Dedifferentiated amniotic fluid mesenchymal stem cell (primary cell): ENCODE data around the gene MAGI2.

Source experiments
- DNase-seq: peaks from one replicate; pipeline ENCODE4 v3.0.0-alpha.2; 2016; ENCODE audit errors: extremely low spot score

MAGI2 gene

DNA sequence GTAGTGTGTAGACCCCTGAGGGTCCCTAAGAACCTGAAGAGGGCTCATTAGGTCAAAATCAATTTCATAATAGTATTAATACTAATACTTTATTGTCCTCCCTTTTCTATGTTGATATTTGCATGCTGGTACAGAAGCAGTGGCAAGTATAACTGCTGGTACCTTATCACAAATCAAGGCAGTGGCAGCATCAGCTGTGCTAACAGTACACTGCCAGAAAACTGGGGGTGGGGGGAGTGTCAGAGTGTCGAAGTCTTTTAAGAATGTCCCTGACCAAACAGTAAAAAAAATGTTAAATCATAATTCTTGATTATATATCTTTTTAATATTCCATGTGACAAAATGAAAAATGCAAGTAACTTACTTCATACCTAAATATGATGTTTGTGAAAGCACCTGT lies 716.9 kb downstream of the MAGI2 start:
- DNase-seq, result no peak

DNA sequence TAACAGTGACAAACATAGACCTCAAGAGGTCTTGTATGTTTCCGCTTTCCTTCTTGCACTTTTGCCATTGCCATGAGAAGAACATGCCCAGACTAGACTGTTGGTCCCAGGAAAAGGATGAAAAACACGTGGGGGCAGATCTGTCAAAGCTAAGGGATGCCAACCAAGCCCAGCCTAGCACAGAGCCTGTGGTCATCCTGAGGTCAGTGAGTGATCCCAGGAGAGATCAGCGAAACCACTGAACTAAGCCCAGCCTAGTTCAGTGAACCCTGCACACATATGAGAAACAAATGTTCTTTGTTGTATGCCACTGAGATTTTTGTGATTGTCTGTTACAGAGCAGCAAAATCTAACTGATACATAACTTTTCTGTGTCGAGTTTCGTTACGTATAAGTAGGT lies 718.8 kb downstream of the MAGI2 start:
- DNase-seq, result no peak

DNA sequence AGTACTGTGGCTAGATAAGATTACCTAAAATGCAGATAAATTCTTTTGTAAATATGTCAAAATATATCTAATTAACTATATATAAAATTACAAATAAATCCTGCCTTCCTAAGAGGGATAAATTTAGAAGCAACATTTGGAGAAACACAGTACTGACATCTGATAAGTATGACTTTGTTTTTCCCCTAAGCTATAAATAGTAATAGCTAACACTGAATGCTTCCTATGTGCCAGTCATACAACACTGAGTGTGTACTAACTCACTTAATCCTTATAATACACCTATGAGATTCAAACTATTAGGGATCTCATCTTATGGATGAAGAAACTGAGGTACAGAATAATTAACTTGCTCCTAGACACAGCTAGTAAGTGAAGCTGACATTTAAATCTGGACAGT lies 733.4 kb downstream of the MAGI2 start:
- DNase-seq, result no peak

DNA sequence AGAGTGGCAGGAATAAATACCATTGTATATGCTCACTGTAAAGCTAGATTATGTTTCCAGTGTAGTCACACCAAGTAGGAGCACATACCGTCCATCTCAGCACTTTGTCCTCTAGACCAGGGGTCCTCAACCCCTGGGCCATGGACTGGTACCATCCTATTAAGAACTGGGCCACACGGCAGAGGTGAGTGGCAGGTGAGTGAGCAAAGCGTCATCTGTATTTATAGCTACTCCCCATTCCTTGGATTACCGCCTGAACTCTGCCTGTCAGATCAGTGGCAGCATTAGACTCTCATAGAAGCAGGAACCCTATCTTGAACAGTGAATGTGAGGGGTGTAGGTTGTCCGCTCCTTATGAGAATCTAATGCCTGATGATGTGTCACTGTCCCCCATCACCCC lies 735.3 kb downstream of the MAGI2 start:
- DNase-seq, result no peak

DNA sequence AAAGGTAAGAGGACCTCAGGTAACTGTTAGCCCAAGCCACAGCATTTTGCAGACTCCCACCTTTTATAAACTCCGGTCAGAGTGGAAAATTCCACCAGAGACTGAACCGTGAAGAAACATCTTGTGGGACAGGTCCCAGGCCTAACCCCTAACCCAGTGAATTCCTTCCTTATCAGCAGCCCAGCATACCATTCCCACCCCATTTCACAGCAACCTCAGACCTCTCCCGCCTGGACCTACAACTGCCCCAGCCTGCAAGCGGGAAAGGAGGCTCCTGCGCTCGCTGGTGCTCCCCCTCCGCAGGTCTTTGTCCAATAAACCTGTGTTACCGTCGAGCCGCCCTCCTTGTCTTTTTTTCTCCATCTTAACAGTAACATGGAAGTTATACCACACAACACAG lies 736.6 kb downstream of the MAGI2 start:
- DNase-seq, result no peak

DNA sequence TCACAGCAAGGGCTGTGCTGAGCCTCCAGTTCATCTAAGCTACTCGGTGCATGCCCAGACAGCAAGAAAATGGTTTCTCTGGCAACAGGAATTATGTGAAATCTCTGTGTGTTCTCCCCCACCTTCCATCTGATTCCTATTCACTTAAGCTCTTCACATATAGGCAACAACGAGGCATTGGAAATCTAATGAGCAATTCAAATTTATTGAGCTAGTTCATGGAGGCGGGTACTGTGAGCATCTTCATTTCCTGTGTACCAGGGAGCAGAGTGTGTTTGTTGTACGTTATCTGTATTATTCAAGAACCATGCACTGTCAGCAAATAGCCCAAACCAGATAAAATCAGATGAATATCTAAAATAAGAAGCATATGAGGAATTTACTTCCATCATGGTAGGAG lies 739.1 kb downstream of the MAGI2 start:
- no peak for DNase-seq

DNA sequence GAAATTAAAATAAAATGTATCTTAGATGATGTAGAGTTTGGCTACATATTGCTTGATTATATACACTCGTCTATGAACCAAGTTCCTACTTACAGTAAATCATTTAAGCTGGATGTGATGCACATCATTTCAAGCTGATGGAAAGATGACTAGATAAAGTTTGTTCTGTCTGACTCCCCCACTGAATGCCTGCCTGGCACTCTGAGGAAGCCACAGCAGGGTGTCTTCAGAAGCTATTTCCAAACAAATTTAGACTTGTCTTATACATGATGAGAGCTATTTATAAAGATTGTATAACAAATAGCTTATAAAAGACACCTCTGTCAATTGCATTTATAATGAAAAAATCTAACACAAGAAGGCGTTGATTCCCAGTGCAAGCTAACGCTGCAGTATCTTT lies 741.4 kb downstream of the MAGI2 start:
- DNase-seq, result no peak

DNA sequence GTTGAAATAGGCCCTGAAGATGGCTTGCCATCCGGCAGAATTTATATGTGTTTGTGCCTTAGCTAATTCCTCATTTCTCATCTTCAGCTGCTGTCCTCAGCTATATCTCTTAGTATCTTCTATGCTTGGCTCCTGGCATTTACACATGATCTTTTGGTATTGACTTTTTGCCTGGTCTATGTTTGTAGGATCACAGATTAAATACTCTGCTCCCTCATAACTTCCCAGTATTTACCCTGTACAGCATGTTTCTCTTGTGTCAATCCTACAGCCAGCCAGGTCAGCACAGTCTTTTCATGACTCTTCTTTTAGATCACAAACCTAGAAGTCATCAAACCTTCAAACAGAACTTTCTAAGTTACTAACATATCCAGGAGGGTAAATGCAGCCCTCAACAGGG lies 743.8 kb downstream of the MAGI2 start:
- no peak for DNase-seq

DNA sequence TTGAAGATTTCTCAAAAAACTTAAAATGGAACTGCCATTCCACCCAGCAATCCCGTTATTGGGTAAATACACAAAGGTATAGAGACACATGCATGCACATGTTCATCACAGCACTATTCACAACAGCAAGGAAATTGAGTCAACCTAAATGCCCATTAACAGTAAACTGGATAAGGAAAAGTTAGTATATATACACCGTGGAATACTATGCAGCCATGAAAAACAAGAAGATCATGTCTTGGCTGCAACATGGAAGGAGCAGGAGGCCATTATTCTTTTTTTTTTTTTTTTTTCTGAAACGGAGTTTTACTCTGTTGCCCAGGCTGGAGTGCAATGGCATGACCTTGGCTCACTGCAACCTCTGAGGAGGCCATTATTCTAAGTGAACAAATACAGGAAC lies 749.0 kb downstream of the MAGI2 start:
- no peak for DNase-seq

DNA sequence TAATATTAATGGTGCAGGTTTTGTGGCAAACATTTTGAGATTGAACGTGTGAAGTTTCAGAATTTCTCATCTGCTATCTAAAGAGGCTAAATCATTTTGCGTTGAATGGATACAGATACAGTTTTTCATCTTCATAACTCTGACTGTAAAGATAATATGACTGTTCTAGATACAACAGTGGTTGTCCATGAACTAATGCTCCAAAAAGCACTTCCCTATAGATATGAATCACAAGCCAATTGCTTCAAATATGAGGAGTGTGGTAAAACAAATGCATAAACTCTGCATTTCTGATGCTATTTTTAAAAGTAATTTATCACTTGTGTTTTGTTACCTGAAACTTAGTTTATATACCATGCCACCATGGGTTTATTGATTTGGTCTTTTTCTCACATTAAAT lies 750.1 kb downstream of the MAGI2 start:
- no peak for DNase-seq

DNA sequence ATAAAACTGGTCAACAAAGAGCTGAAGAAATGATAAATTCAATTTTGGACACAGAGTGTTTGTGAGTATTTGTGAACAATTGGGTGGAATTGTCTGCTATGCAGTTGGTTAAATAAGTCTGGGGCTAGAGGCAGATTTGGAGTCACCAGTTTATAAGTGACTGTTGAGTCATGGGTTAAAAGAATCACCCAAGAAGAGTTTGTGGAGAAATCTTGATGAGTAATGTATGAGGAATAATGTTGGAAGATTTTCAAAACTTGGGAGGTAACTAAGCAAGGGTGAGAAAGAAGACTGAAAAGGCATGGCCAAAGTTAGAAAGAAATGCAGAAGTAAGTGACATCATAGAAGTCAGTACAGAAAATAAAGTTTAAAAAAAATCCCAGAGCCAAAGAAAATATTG lies 750.7 kb downstream of the MAGI2 start:
- peak; percentile 92 for DNase-seq

DNA sequence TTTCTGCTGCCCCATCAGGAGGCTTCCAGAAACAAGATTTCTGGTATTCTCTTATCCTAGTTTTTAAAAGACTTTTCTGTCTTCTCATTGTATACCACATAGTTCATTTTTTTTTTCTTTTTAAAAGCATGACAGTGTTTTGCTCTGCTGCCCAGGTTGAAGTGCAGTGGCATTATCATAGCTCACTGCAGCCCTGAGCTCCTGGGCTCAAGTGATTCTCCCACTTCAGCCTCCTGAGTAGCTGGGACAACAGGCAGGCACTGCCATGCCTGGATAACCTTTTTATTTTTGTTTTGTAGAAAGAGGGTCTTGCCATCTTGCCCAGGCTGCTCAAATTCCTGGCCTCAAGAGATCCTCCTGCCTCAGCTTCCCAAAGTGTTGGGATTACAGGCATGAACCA lies 757.6 kb downstream of the MAGI2 start:
- no peak for DNase-seq

DNA sequence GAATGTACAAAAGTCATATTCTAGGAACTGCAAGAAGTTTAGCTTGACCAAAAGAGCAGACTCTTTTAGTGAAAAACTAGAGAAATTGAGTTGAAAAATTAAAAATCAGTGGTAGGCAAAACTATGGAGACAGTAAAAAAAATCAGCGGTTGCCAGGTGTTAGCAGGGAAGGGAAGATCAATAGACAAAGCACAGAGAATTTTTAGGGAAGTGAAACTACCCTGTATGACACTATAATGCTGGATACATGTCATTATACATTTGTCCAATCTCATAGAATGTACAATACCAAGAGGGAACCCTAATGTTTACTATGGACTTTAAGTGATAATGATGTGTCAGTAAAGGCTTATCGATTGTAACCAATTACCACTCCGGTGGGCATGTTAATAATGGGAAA lies 761.9 kb downstream of the MAGI2 start:
- DNase-seq, result no peak

DNA sequence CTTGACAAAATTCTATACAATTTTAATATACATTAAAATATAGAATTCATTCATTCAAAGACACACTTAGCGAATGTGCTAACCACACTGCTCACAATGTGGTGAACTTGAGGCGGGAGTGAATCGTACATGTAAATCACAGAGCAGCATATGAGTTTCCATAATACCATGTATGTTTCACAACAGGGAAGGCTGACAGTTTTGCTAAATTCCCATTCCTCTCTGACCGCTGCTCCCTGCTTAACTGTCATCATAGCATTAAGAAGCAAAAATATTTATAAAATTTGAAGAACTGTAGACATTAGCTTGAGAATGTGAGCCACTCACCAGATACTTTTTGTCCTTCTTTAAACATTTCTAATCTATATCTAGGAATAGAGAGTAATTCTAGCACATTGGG lies 763.3 kb downstream of the MAGI2 start:
- DNase-seq, result peak; percentile 17

DNA sequence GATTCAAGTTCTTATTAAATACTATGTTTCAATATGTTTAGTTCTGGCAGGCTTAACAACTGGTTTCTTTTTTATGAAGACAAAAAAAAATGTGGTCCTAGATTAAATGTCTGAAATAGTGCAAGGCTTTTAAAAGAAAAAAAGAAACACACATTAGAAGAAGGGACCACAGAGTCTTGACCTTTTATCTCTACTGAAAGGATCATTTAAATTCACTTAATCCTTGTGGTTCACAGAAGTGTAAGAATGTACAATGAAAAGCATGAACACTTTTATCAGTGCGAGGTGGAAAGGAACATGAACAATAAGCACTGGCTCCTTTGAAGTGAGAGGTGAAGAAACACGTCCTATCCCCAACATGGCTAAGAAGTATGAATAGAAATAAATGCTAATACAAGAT lies 765.1 kb downstream of the MAGI2 start:
- DNase-seq, result no peak

DNA sequence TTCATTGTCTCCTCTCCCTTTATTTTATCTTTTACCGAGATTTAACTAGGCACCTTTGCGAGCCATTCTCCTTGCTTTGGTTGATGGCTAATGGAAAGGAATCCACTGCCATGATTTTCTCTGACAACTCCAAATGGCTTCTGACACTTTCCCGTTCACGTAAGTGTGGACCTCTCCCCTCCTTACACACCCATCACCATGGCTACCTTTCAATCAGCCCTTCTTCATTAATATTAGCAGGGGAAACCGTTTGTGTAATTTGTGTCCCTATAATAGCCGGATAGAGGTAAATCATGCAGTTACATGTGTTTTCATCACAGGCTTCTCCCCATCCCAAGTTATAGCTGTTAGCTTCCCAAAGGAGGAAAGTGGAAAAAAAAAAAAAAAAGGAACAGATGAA lies 767.3 kb downstream of the MAGI2 start:
- no peak for DNase-seq

DNA sequence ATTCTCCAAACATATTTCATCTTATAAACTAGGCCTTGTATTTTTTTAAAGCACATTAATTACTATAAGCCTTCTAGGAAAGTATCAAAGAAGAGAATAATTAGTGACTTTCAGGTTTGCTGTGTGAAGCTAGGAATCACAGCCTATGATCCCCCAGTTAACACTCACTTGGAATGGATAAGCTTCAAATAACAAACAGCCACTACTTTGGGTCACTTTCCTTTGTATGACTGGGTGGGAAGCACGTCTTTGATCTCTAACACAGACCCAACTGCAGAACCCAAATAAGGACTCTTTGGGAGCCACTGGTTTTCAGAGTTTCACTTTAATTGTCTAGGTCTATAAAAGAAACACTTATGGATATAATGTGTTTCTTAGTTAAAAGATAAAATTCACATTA lies 769.3 kb downstream of the MAGI2 start:
- DNase-seq, result no peak

DNA sequence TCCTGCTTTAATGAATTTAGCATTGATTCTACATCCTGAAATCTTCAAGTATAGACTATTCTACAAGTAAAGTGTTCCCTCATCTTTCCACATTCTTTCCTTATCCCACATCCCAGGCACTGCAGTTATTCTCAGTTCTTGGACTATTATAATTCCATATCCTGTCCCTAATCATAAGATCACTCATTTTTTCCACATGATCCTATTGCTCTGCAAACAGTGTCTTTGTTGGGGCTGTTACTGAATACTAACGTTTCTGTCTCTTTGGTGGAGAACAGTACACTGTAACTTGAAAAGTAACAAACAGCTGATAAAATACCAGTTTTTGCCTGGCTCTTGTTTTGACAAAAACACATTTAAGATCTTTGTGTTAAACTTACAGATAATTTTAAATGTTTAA lies 769.9 kb downstream of the MAGI2 start:
- no peak for DNase-seq

DNA sequence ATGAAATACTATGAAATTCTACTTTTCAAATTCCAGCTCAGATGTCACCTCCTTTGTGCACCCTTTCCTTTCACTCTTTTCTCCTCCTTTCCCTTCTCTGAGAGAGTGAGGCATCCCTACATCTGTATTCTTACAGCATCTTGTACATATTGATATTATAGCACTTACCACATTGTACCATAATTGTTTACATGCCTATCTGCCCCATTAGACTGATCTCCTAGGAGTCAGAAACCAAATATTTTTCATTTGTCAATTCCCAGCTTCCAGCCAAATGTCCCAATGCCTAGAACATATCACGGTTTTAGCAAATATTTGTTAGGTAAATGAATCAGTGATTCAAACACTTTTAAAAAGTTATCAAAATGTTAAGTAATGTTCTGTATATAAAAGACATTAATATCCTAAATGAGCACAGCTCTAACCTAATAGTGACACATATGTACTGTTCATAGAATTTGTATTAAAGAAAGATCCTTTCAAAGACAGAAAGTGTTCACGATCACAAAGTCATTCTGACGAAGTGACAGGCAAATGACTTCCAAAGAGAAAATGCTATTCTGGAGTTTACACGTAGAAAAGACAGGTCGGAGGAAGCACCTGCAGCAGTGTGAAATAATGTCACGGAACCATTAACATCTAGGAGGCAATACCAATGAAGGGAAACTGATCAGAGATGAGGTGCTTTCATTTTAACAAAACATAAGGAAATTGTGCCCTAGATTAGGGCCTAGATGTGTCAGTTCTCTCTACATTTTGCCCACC lies 774.2 kb downstream of the MAGI2 start:
- no peak for DNase-seq

DNA sequence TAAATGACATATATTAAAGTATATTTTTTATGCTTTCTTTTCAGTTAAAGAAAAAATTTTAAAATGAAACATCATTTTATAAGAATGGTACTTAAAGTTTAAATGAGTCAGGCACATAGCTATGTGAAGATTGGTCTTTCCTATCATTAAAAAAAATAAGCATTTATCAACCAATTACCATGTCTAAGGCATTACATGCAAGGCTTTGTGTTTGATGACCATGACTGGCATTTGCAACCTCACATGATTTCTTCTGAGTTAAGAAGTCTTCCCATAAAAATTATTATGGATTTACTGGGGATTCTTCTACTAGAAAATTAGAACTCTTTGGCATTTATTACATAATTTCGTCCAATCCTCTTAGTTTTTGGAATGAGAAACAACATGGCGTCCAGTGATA lies 776.1 kb downstream of the MAGI2 start:
- DNase-seq, result no peak

DNA sequence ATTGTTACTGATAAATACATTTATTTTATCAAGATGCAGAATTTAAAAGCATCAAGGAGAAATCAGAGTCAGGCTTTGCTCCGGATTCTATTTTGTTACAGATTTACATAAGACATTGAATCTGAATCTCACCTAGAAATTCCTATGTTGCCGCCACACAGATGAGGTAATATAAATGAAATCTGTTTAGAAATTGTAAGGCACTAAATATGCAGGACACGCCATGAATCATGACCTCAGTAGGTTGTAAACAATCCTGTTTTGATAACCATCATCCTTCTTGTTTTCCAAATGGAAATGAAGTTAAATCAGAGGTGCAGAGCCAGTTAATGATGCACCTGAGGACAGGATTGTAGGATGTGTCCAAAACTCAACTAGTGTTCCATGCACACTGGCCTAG lies 778.0 kb downstream of the MAGI2 start:
- DNase-seq, result no peak

DNA sequence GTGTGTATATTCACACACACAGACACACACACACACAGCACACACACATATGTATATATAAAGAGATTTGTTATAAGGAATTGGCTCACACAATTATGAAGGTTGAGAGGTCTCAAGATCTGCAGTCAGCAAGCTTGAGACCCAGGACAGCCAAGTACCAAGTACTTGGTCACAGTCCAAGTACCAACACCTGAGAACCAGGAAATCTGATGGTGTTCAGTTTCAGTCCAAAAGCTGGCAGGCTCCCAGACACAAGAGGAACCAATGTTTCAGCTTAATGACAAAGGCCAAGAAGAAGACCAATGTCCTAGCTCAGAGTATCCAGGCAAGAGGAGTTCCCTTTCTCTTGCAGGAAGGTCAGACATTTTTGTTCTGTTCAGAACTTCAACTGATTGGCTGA lies 780.2 kb downstream of the MAGI2 start:
- no peak for DNase-seq

DNA sequence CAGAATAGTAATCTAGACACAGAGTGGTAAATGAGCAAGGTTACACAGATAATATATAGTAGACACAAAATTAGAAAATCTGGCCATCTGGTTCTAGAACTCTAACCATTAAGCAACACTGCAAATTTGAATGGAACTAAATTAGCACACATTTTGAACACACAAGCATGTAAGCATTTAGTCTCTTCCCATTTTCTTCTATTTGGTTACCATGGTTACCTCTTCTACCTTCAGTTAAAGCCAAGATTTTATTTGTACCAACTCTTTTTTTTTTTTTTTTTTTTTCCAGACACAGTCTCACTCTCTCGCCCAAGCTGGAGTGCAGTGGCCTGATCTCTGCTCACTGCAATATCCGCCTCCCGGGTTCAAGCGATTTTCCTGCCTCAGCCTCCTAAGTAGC lies 790.5 kb downstream of the MAGI2 start:
- no peak for DNase-seq

DNA sequence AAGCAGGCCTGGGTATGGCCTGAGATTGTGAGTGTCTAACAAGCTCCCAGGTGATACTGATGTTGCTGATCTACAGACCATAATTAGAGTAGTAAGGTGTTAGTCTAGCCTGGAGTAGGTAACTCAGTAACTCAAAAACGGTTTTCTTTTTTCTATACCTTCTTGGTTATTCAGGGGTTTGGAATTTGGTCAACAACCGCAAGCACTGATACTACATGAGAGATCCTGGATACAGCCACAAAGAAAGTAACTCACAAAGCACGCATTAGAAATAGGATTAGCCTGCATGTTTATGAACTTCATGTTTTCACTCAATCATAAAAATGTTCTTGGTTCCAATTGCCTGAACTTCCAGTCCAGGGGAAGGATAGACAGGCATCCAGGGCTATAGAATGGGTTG lies 803.5 kb downstream of the MAGI2 start:
- DNase-seq, result no peak
